Effector memory CD4-positive, alpha-beta T cell (primary cell): ENCODE data around the gene PRKAG3.

Experiments
- DNase-seq, 3 donors: peaks; one replicate each; pipeline ENCODE4 v3.0.0-alpha.2; 2020
- H3K27ac ChIP-seq: 2 replicates; pipeline ENCODE4 v1.7.0; 2013; ENCODE audit warnings: mild to moderate bottlenecking, low read length, moderate library complexity; ENCODE audit not compliant: insufficient read depth, poor library complexity, severe bottlenecking
- H3K27me3 ChIP-seq: replicated peaks from 2 replicates; pipeline ENCODE4 v1.7.0; 2013; ENCODE audit warnings: mild to moderate bottlenecking, low read length; ENCODE audit not compliant: insufficient read depth, control insufficient read depth, poor library complexity, severe bottlenecking
- H3K36me3 ChIP-seq: 2 replicates; pipeline ENCODE4 v1.7.0; 2013; ENCODE audit warnings: mild to moderate bottlenecking, low read length, moderate library complexity; ENCODE audit not compliant: control insufficient read depth, insufficient read depth
- H3K4me1 ChIP-seq: 2 replicates; pipeline ENCODE4 v1.7.0; 2013; ENCODE audit warnings: low read length, mild to moderate bottlenecking; ENCODE audit not compliant: control insufficient read depth, insufficient read depth, poor library complexity, severe bottlenecking
- H3K4me3 ChIP-seq: 2 replicates; pipeline ENCODE4 v1.7.0; 2013; ENCODE audit warnings: low read length, low read depth, mild to moderate bottlenecking; ENCODE audit not compliant: insufficient read depth, poor library complexity, severe bottlenecking
- H3K9me3 ChIP-seq: 2 replicates; pipeline ENCODE4 v1.7.0; 2013; ENCODE audit warnings: mild to moderate bottlenecking, low read length, moderate library complexity; ENCODE audit not compliant: control insufficient read depth

PRKAG3 gene

GRCh38 chr2:218815244-218815637, 16.4 kb downstream of the PRKAG3 start:
- H3K36me3 ChIP-seq, result no peaks in the 10 kb centered on the region
- H3K4me3 ChIP-seq, result no peak overlapping the region
- H3K9me3 ChIP-seq, result no peaks in the 10 kb centered on the region
- H3K27me3 ChIP-seq, result peaks cover 4% of the 10 kb centered on the region
- H3K4me1 ChIP-seq, result no peaks in the 10 kb centered on the region
- no peak overlapping the region for H3K27ac ChIP-seq
- DNase-seq, result no peak

- no peaks in the 10 kb centered on the region for H3K4me1 ChIP-seq
- no peak for DNase-seq
- no peak overlapping the region for H3K4me3 ChIP-seq
- no peak overlapping the region for H3K27ac ChIP-seq
- no peaks in the 10 kb centered on the region for H3K36me3 ChIP-seq
- no peaks in the 10 kb centered on the region for H3K9me3 ChIP-seq
- peaks cover 4% of the 10 kb centered on the region for H3K27me3 ChIP-seq
These were observed 16.9 kb downstream of the PRKAG3 start for GRCh38 chr2:218814540-218815243.

- Histone ChIP-seq H3K27me3 (peaks cover 4% of the 10 kb centered on the region), H3K27ac (no peak overlapping the region), H3K9me3 (no peaks in the 10 kb centered on the region), H3K4me1 (no peaks in the 10 kb centered on the region), H3K4me3 (no peak overlapping the region), H3K36me3 (no peaks in the 10 kb centered on the region)
- no peak for DNase-seq
These were observed 17.7 kb downstream of the PRKAG3 start for GRCh38 chr2:218813771-218814460.

GRCh38 chr2:218812861-218813260, 18.7 kb downstream of the PRKAG3 start:
- Histone ChIP-seq H3K4me3 (no peak overlapping the region), H3K4me1 (no peaks in the 10 kb centered on the region), H3K9me3 (no peaks in the 10 kb centered on the region), H3K27me3 (peaks cover 4% of the 10 kb centered on the region), H3K36me3 (no peaks in the 10 kb centered on the region), H3K27ac (no peak overlapping the region)
- no peak for DNase-seq

- H3K4me3 ChIP-seq, result no peak overlapping the region
- H3K4me1 ChIP-seq, result no peaks in the 10 kb centered on the region
- peaks cover 4% of the 10 kb centered on the region for H3K27me3 ChIP-seq
- H3K36me3 ChIP-seq, result no peaks in the 10 kb centered on the region
- DNase-seq, result no peak
- H3K9me3 ChIP-seq, result no peaks in the 10 kb centered on the region
- no peak overlapping the region for H3K27ac ChIP-seq
These were observed 19.3 kb downstream of the PRKAG3 start for GRCh38 chr2:218812096-218812815.

- H3K27me3 ChIP-seq, result peaks cover 4% of the 10 kb centered on the region
- H3K36me3 ChIP-seq, result no peaks in the 10 kb centered on the region
- H3K4me3 ChIP-seq, result no peak overlapping the region
- H3K4me1 ChIP-seq, result no peaks in the 10 kb centered on the region
- no peaks in the 10 kb centered on the region for H3K9me3 ChIP-seq
- H3K27ac ChIP-seq, result no peak overlapping the region
- DNase-seq, result no peak
These were observed 20.2 kb downstream of the PRKAG3 start for GRCh38 chr2:218811382-218811781.

GRCh38 chr2:218810256-218810655, 21.3 kb downstream of the PRKAG3 start:
- no peak for DNase-seq
- Histone ChIP-seq H3K27ac (no peak overlapping the region), H3K4me1 (no peaks in the 10 kb centered on the region), H3K36me3 (no peaks in the 10 kb centered on the region), H3K9me3 (no peaks in the 10 kb centered on the region), H3K27me3 (peaks cover 4% of the 10 kb centered on the region), H3K4me3 (no peak overlapping the region)

GRCh38 chr2:218809515-218809914, 22.1 kb downstream of the PRKAG3 start:
- Histone ChIP-seq H3K9me3 (no peaks in the 10 kb centered on the region), H3K27me3 (peaks cover 4% of the 10 kb centered on the region), H3K27ac (no peak overlapping the region), H3K4me1 (no peaks in the 10 kb centered on the region), H3K36me3 (no peaks in the 10 kb centered on the region), H3K4me3 (no peak overlapping the region)
- no peak for DNase-seq

- Histone ChIP-seq H3K27me3 (no peaks in the 10 kb centered on the region), H3K9me3 (no peaks in the 10 kb centered on the region), H3K4me1 (no peaks in the 10 kb centered on the region), H3K4me3 (no peak overlapping the region), H3K27ac (no peak overlapping the region), H3K36me3 (no peaks in the 10 kb centered on the region)
- no peak for DNase-seq
These were observed 24.0 kb downstream of the PRKAG3 start for GRCh38 chr2:218807626-218808025.
